Stimulated activated memory B cell treated with anti-CD40 and anti-IgM and Interleukin-4, amounts not matched to agents 10 μg/mL and 1 μg/mL and 100 μg/mL, for 72 hours (primary cell): Measurements from ENCODE around the gene MGLL.

Source experiments
- ATAC-seq: fragments of 150-1000 bp; cut with Tn5 transposase; 2 replicates; pipeline ENCODE4 v1.10.0; 2021
- H3K27ac Mint-ChIP-seq: one replicate; pipeline ENCODE4 v1.8.0; 2022; ENCODE audit warnings: mild to moderate bottlenecking, mixed read lengths
- H3K27me3 Mint-ChIP-seq: one replicate; pipeline ENCODE4 v1.8.0; 2022; ENCODE audit warnings: mixed read lengths
- H3K36me3 Mint-ChIP-seq: one replicate; pipeline ENCODE4 v1.8.0; 2022; ENCODE audit warnings: mixed read lengths
- H3K4me1 Mint-ChIP-seq: one replicate; pipeline ENCODE4 v1.8.0; 2022; ENCODE audit warnings: mixed read lengths
- H3K4me3 Mint-ChIP-seq: one replicate; pipeline ENCODE4 v1.8.0; 2022; ENCODE audit warnings: mild to moderate bottlenecking, moderate library complexity, mixed read lengths
- H3K9me3 Mint-ChIP-seq: one replicate; pipeline ENCODE4 v1.8.0; 2022; ENCODE audit warnings: mixed read lengths

Gene MGLL

DNA sequence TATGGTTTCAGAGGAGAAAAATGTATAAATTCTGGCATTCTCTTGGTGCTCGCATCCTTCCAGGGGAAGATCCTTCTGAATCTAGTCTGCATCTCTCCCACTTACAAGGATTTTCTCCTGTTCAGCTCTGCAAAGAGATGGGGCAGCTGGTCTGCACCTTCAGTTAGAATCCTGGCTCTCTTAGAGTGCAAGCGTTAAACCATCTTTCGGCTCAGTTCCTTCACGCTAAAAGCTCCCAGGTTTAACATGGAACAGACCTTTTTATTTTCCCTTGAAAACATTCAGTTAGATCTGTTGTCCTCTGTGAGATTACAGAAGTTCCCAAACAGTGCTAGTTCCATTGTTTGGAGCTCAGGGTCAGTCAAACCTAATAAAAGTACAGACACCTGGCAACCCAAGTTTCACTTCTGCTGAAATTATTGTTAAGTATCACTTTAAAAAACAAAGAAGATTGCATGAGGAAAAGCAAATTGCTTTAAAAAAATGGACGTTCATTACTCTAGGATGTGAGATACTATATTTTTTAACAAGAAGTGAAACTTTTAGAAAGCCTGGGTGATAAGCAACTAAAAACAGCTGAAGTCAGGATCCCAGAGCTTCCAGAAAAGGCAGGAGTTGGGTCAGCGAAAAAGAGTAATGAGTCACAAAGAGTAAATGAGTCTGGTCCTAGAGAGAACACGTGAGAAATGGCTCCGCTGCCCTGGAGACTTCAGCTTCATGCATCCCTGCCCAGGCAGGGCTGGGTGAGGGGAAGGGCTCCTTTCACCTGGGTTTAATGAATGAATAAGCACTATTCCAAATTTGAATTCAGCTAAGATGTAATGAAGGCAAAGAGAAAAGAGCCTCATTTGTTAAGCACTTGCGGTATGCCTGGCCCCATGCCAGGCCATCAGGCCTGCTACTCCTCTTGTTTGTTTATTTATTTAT lies 86.3 kb downstream of the MGLL start:
- H3K36me3 Mint-ChIP-seq: peaks cover 51% of the 10 kb centered on the region
- peaks cover 48% of the 10 kb centered on the region for H3K4me1 Mint-ChIP-seq
- no peaks in the 10 kb centered on the region for H3K9me3 Mint-ChIP-seq
- H3K4me3 Mint-ChIP-seq: peak overlapping the region; percentile 71
- peak overlapping the region; percentile 87 for H3K27ac Mint-ChIP-seq
- peak; percentile 90 for ATAC-seq
- no peaks in the 10 kb centered on the region for H3K27me3 Mint-ChIP-seq

DNA sequence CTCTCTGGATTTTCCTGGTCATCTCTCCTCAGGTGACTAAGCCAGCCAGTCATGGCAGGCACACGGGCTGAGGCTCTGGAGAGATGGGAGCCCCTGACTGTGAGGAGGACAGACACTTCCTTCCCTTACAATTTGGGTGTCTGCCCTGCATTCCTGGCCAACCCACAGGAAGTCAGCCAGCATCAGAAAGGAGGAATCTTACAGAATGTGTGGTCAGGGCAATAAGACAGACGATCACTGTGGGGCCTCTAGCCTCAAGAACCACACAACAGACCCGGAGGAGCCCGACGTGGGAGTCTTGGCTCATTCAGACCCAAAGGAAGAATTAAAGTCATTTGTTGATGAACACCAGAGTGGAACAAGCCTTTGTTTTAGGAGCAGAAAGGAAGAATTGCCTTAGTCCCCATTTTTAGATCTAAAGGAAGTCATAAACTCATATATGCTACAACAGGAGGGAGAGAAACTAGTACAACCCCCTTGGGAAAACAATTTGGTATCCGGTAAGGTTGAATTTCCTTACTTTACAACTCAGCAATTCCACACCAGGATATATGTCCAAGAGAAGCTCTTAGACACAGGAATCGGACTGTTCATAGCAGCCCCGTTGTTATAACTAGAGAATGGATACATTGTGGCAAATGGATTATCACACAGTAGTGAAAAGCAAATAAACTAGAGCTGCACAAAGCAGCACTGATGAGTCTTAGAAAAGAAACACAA lies 87.4 kb downstream of the MGLL start:
- no peak for ATAC-seq
- Mint-ChIP-seq H3K27ac (peak overlapping the region; percentile 87), H3K36me3 (peaks cover 52% of the 10 kb centered on the region), H3K4me1 (peaks cover 57% of the 10 kb centered on the region), H3K4me3 (peak overlapping the region; percentile 71), H3K9me3 (no peaks in the 10 kb centered on the region), H3K27me3 (no peaks in the 10 kb centered on the region)

DNA sequence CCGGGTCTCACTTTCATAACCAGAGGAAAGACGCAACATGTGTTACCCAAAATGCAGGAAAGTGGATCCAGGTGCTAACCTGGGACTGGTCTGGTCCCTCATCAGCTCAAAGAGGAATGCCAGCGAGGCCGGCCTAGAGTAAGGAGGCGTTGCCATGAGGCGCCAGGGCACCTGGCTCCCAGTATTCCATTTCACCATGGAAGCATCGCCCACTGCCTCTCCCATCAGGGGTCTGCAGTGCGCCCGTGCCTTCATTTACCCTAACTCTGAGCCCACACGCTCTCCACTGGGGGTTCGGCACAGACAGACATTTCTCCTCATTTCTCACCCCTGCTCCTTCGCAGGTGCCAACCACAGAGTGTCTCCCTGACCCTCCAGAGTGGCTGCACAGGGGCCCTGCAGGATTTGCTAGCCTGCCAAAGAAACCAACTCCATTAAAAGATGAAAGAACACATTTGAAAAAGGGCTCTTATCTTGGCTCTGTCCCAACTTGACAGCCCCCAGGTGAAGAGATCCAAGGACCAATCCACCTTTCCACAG lies 88.1 kb downstream of the MGLL start:
- H3K27ac Mint-ChIP-seq: peak overlapping the region; percentile 87
- no peak for ATAC-seq

DNA sequence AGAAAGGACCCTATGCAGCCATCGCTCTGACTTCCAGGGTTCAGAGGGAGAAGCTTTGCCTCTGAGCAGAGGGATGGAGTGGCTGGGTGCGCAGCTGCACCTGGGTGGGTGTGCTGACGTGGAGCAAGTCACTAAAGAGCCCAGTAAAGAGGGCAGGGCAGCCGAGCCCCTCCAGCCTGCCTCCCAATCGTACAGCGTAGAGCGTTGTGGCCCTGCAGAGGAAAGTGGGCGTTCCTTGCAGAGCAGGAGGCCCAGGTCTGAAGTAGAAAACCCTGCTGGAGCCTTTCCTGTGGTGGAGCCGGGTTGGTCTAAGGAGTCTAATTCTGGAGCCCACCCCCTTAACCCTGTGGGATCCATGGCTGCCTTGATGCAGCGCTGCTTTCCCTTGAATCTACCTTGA lies 88.5 kb downstream of the MGLL start:
- Mint-ChIP-seq H3K27me3 (no peaks in the 10 kb centered on the region), H3K4me1 (peaks cover 68% of the 10 kb centered on the region), H3K4me3 (no peak overlapping the region), H3K27ac (peak overlapping the region; percentile 36), H3K9me3 (no peaks in the 10 kb centered on the region), H3K36me3 (peaks cover 63% of the 10 kb centered on the region)
- ATAC-seq: no peak

More for the DNA sequence above, 88.1 kb downstream of the MGLL start:
- H3K9me3 Mint-ChIP-seq: no peaks in the 10 kb centered on the region
- H3K27me3 Mint-ChIP-seq: no peaks in the 10 kb centered on the region
- H3K4me3 Mint-ChIP-seq: peak overlapping the region; percentile 71
- peaks cover 58% of the 10 kb centered on the region for H3K36me3 Mint-ChIP-seq
- H3K4me1 Mint-ChIP-seq: peaks cover 63% of the 10 kb centered on the region

DNA sequence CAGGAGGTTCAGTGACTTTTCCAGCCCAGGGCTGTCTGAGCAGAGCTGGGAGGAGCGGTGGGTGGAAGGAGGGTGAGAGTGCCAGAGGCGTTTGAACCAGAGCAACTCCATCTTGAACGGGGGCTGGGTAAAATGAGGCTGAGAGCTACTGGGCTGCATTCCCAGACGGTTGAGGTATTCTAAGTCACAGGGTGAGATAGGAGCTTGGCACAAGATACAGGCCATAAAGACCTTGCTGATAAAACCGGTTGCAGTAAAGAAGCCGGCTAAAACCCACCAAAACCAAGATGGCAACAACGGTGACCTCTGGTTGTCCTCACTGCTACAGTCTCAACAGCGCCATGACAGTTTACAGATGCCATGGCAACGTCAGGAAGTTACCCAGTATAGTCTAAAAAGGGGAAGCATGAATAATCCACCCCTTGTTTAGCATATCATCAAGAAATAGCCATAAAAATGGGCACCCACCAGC lies 89.4 kb downstream of the MGLL start:
- no peaks in the 10 kb centered on the region for H3K9me3 Mint-ChIP-seq
- H3K4me1 Mint-ChIP-seq: peaks cover 71% of the 10 kb centered on the region
- H3K36me3 Mint-ChIP-seq: peaks cover 66% of the 10 kb centered on the region
- H3K4me3 Mint-ChIP-seq: no peak overlapping the region
- no peak for ATAC-seq
- H3K27ac Mint-ChIP-seq: peak overlapping the region; percentile 36
- H3K27me3 Mint-ChIP-seq: no peaks in the 10 kb centered on the region

DNA sequence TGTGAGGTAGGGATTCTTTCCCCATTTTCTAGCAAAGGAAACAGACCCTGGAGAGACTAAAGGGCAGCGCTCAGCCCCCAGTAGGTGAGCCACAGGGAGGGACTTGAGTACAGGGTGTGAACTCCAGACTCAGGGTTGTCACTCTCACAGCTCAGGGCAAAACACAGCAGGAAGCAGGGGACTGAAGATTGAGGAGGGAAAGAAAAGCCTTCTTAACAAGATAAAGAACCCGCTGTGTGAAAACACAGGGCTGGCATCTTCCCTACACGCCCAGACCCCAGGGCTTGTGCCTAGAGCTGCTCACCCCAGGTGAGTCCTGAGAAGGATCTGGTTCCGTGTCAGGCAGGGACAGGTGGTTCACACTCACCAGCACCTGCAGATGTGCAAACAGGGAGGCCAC lies 90.0 kb downstream of the MGLL start:
- peaks cover 71% of the 10 kb centered on the region for H3K4me1 Mint-ChIP-seq
- no peak overlapping the region for H3K4me3 Mint-ChIP-seq
- no peak for ATAC-seq
- H3K9me3 Mint-ChIP-seq: no peaks in the 10 kb centered on the region
- no peaks in the 10 kb centered on the region for H3K27me3 Mint-ChIP-seq
- peak overlapping the region; percentile 36 for H3K27ac Mint-ChIP-seq
- H3K36me3 Mint-ChIP-seq: peaks cover 70% of the 10 kb centered on the region

DNA sequence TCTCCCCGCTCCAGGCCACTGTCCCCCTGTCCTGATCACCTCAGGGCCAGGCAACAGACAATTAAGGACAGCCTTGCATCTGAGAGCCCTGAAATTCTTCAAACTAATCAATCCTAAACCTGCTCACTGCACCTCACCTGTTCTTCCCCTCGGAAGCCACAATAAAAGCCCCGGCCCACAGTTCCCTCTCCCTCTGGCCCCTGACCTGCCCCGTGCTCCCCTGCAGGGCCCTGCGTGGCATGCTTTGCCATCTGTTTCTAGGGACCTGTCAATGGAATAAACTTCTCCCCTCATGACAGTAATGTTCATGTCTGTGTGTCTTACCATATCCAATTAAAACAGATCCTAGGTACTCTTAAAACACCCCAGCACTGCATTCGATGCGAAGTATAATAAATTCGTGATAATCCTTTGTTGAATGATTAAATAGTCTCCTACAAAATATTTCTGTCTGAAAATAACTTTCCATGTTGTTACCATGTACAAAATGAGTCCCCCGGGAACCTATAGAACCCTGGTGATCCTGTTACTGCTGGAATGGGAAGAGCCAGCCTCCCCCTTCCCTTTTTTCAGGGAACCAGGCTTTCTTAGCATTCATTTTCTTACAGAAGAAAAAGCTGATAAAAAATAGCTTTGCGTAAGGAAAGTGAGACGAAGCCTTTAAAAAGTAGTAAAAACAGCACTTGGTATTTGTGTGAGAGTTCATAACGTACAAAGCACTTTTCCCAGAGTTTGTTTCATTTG lies 90.6 kb downstream of the MGLL start:
- Mint-ChIP-seq H3K36me3 (peaks cover 75% of the 10 kb centered on the region), H3K27ac (peak overlapping the region; percentile 36), H3K9me3 (no peaks in the 10 kb centered on the region), H3K4me1 (peaks cover 71% of the 10 kb centered on the region), H3K4me3 (no peak overlapping the region), H3K27me3 (no peaks in the 10 kb centered on the region)
- no peak for ATAC-seq

DNA sequence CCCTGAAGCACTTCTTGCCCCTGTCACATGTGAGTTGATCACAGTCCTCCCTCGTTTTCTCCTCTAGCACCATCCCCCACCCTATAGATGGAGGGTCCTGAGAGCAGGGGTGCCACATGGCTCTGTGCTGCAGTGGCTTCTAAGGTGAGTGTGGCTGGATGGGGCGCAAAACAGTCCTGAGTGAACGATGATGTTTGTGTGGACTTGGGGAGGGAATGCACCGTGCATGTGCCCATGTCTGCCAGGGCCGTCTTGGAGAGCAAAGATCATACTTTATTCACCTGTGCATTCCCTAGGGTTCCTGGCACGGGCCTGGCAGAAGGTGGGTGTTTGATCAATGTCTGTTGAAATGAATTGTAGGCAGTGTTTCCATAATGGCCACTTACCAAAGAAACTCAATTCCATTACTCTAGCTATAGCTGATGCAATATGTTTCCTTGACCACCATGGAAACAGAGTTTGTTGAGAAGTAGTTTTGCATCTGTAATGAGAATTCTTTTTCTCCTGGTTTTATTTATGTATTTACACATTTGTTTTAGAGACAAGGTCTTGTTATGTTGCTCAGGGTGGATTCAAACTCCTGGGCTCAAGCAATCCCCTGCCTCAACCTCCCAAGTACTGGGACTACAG lies 91.5 kb downstream of the MGLL start:
- H3K4me1 Mint-ChIP-seq: peaks cover 68% of the 10 kb centered on the region
- no peaks in the 10 kb centered on the region for H3K27me3 Mint-ChIP-seq
- no peaks in the 10 kb centered on the region for H3K9me3 Mint-ChIP-seq
- H3K36me3 Mint-ChIP-seq: peaks cover 84% of the 10 kb centered on the region
- H3K27ac Mint-ChIP-seq: peak overlapping the region; percentile 53
- H3K4me3 Mint-ChIP-seq: no peak overlapping the region
- no peak for ATAC-seq

DNA sequence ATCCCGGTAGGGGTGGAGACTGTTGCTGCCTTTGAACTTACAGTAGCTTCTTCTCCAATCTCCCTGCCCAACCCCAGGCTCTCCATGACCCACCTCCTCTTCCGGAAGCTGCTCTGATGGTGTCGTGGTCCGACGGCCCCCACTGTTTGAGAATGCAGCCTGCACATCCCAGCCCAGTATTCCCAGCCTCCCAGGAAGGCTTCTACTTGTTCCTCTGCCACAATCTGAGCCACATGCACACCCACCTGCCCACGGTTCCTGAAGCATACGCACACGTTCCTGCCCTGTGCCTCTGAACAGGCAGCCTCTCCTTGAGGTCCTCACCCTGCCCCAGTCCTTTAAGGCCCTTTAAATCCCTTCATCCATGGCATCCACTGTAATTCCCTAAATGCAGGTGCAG lies 92.1 kb downstream of the MGLL start:
- Mint-ChIP-seq H3K27ac (peak overlapping the region; percentile 53), H3K4me3 (no peak overlapping the region), H3K9me3 (no peaks in the 10 kb centered on the region), H3K27me3 (no peaks in the 10 kb centered on the region), H3K4me1 (peaks cover 64% of the 10 kb centered on the region), H3K36me3 (peaks cover 90% of the 10 kb centered on the region)
- no peak for ATAC-seq

DNA sequence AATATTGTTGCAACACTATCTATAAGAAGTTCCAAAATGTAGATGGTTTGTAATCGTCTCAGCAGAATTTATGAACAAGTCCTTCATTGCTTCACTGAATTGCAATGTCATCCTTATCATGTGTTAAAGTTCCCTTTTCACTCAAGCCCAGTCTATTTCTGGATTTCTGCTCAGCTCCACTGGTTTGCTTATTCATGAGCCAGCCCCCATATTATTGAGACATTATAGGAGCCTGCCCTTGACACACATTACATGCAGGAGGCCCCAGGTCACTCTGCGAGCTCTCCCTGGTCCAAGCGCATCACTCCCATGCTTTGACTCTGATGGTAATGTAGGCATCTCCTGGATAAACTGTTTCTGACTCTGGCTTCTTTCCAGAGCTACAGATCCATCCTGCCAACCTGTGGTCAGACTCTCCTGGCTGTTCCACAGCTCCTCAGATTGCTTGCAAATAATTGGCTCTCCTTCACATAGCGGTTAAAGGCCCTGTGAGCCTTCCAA lies 92.7 kb downstream of the MGLL start:
- Mint-ChIP-seq H3K4me1 (peaks cover 59% of the 10 kb centered on the region), H3K27ac (peak overlapping the region; percentile 53), H3K9me3 (peaks cover 3% of the 10 kb centered on the region), H3K36me3 (peaks cover 91% of the 10 kb centered on the region), H3K27me3 (no peaks in the 10 kb centered on the region), H3K4me3 (no peak overlapping the region)
- no peak for ATAC-seq

DNA sequence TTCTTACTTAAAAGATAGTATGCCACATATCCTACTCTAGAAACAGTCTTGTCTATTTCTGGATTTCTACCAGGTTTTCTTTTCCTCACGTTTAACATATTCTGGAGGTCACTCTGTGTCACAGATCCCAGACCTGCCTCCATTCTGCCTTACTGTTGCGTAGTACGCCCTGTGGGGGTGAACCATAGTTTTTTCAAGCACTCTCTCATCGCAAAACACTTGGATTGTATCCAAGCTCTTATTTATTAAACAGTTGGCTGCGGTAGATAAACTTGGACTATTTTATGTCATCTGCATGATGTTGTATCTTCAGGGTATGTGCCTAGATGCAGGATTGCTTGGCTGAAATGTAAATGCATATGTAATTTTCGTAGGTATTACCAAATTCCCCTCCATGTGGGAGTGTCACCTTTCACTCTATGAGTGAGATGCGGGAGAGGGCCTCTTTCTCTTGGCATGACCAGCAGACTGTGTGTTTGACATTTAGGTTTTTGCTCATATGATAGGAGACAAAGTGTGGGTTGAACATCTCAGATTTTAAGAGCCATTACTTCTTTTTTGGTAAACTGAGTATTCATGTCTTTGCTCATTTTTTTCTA lies 93.8 kb downstream of the MGLL start:
- peaks cover 50% of the 10 kb centered on the region for H3K4me1 Mint-ChIP-seq
- no peak for ATAC-seq
- H3K9me3 Mint-ChIP-seq: peaks cover 3% of the 10 kb centered on the region
- H3K4me3 Mint-ChIP-seq: no peak overlapping the region
- peaks cover 91% of the 10 kb centered on the region for H3K36me3 Mint-ChIP-seq
- no peaks in the 10 kb centered on the region for H3K27me3 Mint-ChIP-seq
- H3K27ac Mint-ChIP-seq: peak overlapping the region; percentile 53

DNA sequence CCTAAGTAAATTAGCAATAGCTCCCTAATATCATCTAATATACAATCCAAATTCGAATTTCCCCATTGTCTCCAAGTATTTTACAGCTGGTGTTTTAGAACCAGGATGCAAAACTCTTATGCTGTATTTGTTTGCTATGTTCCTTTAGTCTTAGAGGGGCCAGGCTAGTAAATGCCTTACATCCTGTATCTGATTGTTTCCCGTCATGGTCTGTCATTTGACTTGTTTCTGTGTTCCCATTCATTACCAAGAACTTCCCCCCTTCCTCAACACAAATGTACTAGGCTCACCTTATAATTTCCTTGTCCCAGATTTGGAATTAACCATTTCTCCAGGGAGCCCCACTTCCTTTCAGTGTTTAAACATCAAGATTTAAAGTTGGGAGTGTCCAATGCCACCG lies 95.4 kb downstream of the MGLL start:
- Mint-ChIP-seq H3K27me3 (no peaks in the 10 kb centered on the region), H3K36me3 (peaks cover 77% of the 10 kb centered on the region), H3K4me3 (no peak overlapping the region), H3K27ac (no peak overlapping the region), H3K4me1 (peaks cover 38% of the 10 kb centered on the region), H3K9me3 (peaks cover 3% of the 10 kb centered on the region)
- ATAC-seq: no peak

DNA sequence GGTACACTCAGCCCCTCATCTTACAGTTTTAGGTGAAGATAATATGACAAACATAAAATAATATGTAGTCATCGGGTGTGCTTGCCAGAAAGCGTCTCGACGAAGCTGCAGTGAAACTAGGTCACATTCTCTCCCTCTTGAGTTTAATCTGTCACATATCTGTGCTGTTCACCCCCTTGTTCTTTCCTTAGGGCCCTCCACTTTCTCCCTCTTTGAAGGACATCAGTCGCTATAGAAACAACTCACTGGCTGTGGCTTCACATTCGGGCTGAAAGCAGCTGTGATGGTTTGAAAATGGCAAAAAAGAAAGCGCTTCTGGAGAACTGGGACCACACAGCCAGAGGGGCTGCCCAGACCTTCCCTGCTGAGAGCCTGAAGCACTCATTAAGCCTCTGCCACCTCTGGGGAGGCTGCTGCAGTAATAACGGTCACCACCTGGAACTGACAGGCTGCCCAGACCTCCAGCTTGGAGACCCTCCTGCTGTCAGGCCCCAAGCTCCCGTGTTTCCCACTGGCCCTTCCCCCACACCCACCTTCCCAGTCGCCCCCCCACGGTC lies 99.2 kb downstream of the MGLL start:
- Mint-ChIP-seq H3K27me3 (no peaks in the 10 kb centered on the region), H3K27ac (no peak overlapping the region), H3K4me1 (peaks cover 10% of the 10 kb centered on the region), H3K36me3 (peaks cover 67% of the 10 kb centered on the region), H3K9me3 (peaks cover 3% of the 10 kb centered on the region), H3K4me3 (no peak overlapping the region)
- ATAC-seq: no peak
